ENCODE results near the gene NKAIN2.

The NKAIN2 gene

DNA sequence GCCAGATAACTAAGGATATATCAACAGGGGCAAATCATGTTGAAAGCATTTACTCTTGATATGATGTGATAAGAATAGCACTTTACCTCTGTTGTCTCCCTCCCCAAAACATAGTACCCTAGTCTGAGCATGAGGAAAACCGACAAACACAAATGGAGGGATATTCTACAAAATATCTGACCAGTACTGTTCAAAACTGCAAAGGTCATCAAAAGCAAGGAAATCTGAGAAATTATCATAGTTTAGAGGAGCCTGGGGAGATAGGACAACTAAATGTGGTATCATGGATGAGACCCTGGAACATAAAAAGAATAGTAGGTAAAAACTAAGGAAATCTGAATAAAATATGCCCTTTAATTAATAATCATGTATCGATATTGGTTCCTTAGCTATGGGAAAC, 675.2 kb downstream of the NKAIN2 start:
- Histone ChIP-seq H4K20me1 (ENCODE audit: insufficient read depth, low read length) (no peaks in the 10 kb centered on the region), H3K9me3 (replicated peaks; ENCODE audit: insufficient read depth, low read length) (no peaks in the 10 kb centered on the region), H3K36me3 (replicated peaks; ENCODE audit: insufficient read depth, low read length) (no peaks in the 10 kb centered on the region), H3K4me1 (ENCODE audit: low read length) (no peaks in the 10 kb centered on the region), H3K27ac (ENCODE audit: low read length) (no peak overlapping the region), H3K79me2 (ENCODE audit: low read length) (no peaks in the 10 kb centered on the region), H3F3A (ENCODE audit: insufficient read depth, low read length) (no peaks in the 10 kb centered on the region), H3K4me2 (ENCODE audit: low read depth, low read length) (no peak overlapping the region), H3K9ac (ENCODE audit: low read length) (no peak overlapping the region), H3K4me3 (ENCODE audit: low read length) (no peak overlapping the region), H3K27me3 (replicated peaks; ENCODE audit: insufficient read depth, low read length) (no peaks in the 10 kb centered on the region), H2AFZ (ENCODE audit: low read length) (no peak overlapping the region), H3K9me2 (replicated peaks; ENCODE audit: insufficient read depth, low read length) (no peaks in the 10 kb centered on the region)
- DNase-seq = no peak
- no peak for TF ChIP-seq EZH2phosphoT487 (IDR thresholded peaks at IDR 0.05; ENCODE audit: low read length)
- no peak for TF ChIP-seq CTCF (IDR thresholded peaks at IDR 0.05; ENCODE audit: low read length)
- TF ChIP-seq EZH2 (optimal IDR thresholded peaks at IDR 0.05; ENCODE audit: low read depth, low read length) = no peak

DNA sequence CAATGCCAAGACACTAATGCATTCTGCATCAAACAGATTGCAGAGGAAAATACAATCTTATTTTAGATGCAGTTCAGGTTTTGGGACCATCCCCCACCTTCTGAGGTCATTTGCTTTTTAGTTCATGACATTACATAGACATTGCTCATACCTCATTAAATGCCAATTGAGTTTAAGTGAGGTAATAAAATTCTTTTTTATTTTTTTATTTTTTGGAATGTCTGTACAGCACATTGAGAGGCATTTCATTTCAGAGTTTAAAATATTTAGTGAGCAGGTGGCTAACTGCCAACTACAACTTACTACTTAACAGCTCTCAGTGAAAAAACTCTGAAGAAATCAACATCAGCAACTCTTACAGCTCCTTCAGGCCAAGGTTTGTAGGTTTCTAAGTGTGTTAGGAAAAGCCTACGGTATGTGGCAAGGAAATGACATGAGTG, 676.3 kb downstream of the NKAIN2 start:
- Histone ChIP-seq H4K20me1 (ENCODE audit: insufficient read depth, low read length) (no peaks in the 10 kb centered on the region), H3K4me1 (ENCODE audit: low read length) (no peaks in the 10 kb centered on the region), H3K9me3 (replicated peaks; ENCODE audit: insufficient read depth, low read length) (no peaks in the 10 kb centered on the region), H3F3A (ENCODE audit: insufficient read depth, low read length) (no peaks in the 10 kb centered on the region), H3K4me3 (ENCODE audit: low read length) (no peak overlapping the region), H3K79me2 (ENCODE audit: low read length) (no peaks in the 10 kb centered on the region), H3K9ac (ENCODE audit: low read length) (no peak overlapping the region), H3K4me2 (ENCODE audit: low read depth, low read length) (no peak overlapping the region), H2AFZ (ENCODE audit: low read length) (no peak overlapping the region), H3K27me3 (replicated peaks; ENCODE audit: insufficient read depth, low read length) (no peaks in the 10 kb centered on the region), H3K9me2 (replicated peaks; ENCODE audit: insufficient read depth, low read length) (no peaks in the 10 kb centered on the region), H3K36me3 (replicated peaks; ENCODE audit: insufficient read depth, low read length) (no peaks in the 10 kb centered on the region), H3K27ac (ENCODE audit: low read length) (no peak overlapping the region)
- no peak for DNase-seq
- TF ChIP-seq EZH2phosphoT487 (IDR thresholded peaks at IDR 0.05; ENCODE audit: low read length) = no peak
- TF ChIP-seq EZH2 (optimal IDR thresholded peaks at IDR 0.05; ENCODE audit: low read depth, low read length) = no peak
- no peak for TF ChIP-seq CTCF (IDR thresholded peaks at IDR 0.05; ENCODE audit: low read length)

DNA sequence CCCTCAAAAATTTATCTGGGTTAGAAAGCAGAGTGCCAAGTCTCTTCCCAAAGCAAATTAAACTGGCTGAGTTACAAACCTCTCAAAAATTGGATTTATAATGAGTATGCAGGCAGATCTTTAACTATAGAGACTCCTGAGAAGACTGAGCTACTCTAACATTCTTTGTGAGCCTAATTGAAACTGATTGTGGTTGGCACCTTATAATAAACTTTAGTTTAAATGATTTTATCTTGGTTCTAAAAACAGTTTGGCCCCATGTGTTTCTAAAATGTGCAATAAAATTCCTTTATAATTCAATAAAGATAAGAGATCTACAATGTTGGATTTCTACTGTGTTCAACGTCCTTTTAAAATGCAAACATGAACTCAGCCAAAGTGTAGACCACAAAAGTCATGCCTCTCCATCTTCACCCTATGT, 678.4 kb downstream of the NKAIN2 start:
- no peaks in the 10 kb centered on the region for H3K4me1 ChIP-seq (ENCODE audit: low read length)
- H3K9me3 ChIP-seq (replicated peaks; ENCODE audit: insufficient read depth, low read length) = no peaks in the 10 kb centered on the region
- no peak for DNase-seq
- no peak overlapping the region for H3K4me3 ChIP-seq (ENCODE audit: low read length)
- no peaks in the 10 kb centered on the region for H3K27me3 ChIP-seq (replicated peaks; ENCODE audit: insufficient read depth, low read length)
- H3K4me2 ChIP-seq (ENCODE audit: low read depth, low read length) = no peak overlapping the region
- TF ChIP-seq CTCF (IDR thresholded peaks at IDR 0.05; ENCODE audit: low read length) (no peak), EZH2phosphoT487 (IDR thresholded peaks at IDR 0.05; ENCODE audit: low read length) (no peak), EZH2 (optimal IDR thresholded peaks at IDR 0.05; ENCODE audit: low read depth, low read length) (no peak)
- H3K9ac ChIP-seq (ENCODE audit: low read length) = no peak overlapping the region
- no peak overlapping the region for H3K27ac ChIP-seq (ENCODE audit: low read length)
- H3K36me3 ChIP-seq (replicated peaks; ENCODE audit: insufficient read depth, low read length) = no peaks in the 10 kb centered on the region
- H3K9me2 ChIP-seq (replicated peaks; ENCODE audit: insufficient read depth, low read length) = no peaks in the 10 kb centered on the region
- no peaks in the 10 kb centered on the region for H3F3A ChIP-seq (ENCODE audit: insufficient read depth, low read length)
- no peak overlapping the region for H2AFZ ChIP-seq (ENCODE audit: low read length)
- no peaks in the 10 kb centered on the region for H3K79me2 ChIP-seq (ENCODE audit: low read length)
- H4K20me1 ChIP-seq (ENCODE audit: insufficient read depth, low read length) = no peaks in the 10 kb centered on the region
